GM12874 (cell line): Measurements from ENCODE around the gene ENPP4.

Experiments
- CTCF ChIP-seq: IDR thresholded peaks from 2 replicates; pipeline ENCODE4 v1.5.1; 2011; ENCODE audit warnings: low read depth, mild to moderate bottlenecking, control low read depth, low read length, moderate library complexity; ENCODE audit not compliant: insufficient read depth

The ENPP4 gene, protein sequence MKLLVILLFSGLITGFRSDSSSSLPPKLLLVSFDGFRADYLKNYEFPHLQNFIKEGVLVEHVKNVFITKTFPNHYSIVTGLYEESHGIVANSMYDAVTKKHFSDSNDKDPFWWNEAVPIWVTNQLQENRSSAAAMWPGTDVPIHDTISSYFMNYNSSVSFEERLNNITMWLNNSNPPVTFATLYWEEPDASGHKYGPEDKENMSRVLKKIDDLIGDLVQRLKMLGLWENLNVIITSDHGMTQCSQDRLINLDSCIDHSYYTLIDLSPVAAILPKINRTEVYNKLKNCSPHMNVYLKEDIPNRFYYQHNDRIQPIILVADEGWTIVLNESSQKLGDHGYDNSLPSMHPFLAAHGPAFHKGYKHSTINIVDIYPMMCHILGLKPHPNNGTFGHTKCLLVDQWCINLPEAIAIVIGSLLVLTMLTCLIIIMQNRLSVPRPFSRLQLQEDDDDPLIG

DNA sequence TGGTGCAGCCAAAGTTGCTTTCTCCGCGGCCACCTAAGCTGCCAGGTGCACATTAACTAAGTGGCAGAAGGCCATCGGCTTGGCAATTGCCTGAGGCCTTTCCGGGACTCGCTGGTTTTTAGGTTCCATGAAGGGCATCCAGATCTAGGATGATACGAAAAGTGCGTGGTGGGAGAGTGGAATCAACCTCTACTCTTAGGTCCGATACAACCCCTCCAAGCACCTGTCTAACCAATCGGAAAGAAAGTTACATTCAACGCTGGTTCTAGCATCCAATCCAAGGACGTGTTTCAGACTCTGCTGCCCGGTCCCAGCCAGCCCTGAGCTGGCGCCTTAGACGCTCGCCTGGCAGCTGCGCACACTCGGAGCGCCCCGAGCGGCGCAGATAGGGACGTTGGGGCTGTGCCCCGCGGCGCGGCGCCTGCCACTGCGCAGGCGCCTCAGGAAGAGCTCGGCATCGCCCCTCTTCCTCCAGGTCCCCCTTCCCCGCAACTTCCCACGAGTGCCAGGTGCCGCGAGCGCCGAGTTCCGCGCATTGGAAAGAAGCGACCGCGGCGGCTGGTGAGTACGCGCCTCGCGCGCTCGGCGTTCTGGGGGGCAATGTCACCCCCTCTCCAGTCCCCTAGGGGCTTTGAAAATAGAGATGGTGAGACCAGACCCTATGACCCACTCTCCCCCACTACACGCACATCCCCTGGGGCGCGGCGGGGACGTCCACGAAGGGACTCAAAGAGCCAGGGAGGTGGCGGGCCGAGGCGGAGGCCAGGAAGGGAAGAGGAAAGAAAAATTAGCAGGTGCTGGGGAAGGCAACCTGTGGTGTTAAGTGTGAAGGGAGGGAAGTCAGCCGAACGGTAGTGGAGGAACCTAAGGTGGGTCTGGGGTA is at the start of gene ENPP4:
ENPP4 (plus strand) TSS at position 361 of the 883 bp plus-strand sequence. CDS start 9,595 bp downstream, outside the sequence.
- peak; percentile 15; the same call in 1 of the 2 replicates for TF ChIP-seq CTCF

DNA sequence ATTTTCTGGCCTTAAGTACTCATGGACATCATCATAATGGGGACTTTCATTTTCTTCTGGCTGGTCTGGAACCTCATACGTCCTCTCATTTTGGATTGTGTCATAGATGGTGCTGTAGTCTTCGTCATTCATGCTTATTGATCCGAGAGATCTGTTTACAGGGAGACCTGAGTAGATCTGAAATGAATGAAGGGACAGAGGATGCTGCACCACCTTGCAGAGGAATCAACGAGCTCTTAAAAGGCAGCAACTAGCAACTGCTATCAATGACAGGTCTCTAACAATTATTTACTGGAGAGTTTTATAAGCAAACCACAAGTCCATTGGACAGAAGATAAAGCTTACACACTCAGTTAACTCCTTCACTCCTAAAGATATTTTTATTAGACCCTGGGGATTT is 49.7 kb upstream of the ENPP4 start:
- TF ChIP-seq CTCF: no peak

- TF ChIP-seq CTCF: peak; percentile 56
Observed at GRCh38 chr6:46090115-46091079, 39.4 kb upstream of the ENPP4 start.

GRCh38 chr6:46091080-46091478 is 38.7 kb upstream of the ENPP4 start:
- no peak for TF ChIP-seq CTCF

DNA sequence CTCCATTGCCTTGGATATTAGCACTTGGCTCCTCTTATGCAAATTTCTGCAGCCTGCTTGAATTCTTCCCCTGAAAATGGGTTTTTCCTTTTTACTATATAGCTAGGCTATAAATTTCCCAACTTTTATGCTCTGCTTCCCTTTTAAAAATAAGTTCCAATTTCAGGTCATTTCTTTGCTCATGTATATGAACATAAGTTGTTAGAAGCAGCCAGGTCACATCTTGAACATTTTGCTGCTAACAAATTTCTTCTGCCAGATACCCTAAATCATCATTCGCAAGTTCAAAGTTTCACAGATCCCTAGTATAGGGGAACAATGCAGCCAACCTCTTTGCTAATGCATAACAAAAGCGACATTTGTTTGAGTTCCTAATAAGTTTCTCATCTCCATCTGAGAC is 34.5 kb upstream of the ENPP4 start:
- no peak for TF ChIP-seq CTCF

DNA sequence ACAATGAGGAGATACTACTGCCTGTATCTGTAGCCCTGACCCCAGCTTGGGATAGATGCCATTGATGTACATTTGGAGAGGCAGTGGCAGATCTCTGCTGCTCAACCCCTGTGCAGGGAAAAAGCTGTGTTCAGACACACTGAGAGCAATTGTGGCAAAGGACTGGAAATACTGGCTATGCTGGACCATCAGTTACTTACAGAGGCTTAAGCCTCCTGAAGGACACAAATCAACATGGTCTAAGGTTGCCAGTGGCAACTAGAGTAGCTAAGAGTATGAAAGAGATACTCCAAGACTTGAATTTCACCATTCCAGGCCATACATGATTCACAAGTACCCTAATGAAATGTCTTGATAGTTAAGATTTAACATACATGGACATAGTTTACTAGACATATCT is 32.4 kb upstream of the ENPP4 start:
- TF ChIP-seq CTCF: no peak

- no peak for TF ChIP-seq CTCF
Observed at GRCh38 chr6:46098678-46099077, 31.1 kb upstream of the ENPP4 start.
